NOMO-1 treated with dmso at 0.1 percent for 144 hours (cell line): ENCODE data around the gene TNFRSF8.
"Not testable (repeated sequence)": the region's sequence is repeated elsewhere in the genome, so short reads cannot be mapped to it uniquely, and the experiment has no call there.

ENCODE experiments used
- DNase-seq: peaks from one replicate; lab custom pipeline; 2025; ENCODE audit not compliant: unreplicated experiment; lab: John Stamatoyannopoulos, UW

The TNFRSF8 gene

GRCh38 chr1:12038356-12039163, 24.5 kb upstream of the TNFRSF8 start:
- no peak for DNase-seq

DNA sequence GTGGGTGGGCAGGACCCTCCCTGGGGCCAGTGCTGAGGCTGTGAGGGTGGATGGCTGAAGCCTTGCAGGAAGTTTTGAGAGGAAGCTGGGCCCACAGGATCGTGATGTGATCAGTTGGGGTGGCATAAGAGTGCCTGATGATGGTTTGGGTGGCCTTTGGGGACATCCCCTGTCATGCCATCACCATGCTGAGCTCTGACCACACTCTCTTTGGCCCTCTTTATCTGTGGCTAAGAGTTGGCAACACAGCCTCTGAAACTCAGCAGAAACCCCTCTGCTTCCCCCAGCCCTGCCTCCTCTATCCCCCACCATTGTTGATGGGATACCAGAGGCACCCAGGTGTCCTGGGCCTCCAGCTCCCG, 24.0 kb upstream of the TNFRSF8 start:
- DNase-seq: no peak

DNA sequence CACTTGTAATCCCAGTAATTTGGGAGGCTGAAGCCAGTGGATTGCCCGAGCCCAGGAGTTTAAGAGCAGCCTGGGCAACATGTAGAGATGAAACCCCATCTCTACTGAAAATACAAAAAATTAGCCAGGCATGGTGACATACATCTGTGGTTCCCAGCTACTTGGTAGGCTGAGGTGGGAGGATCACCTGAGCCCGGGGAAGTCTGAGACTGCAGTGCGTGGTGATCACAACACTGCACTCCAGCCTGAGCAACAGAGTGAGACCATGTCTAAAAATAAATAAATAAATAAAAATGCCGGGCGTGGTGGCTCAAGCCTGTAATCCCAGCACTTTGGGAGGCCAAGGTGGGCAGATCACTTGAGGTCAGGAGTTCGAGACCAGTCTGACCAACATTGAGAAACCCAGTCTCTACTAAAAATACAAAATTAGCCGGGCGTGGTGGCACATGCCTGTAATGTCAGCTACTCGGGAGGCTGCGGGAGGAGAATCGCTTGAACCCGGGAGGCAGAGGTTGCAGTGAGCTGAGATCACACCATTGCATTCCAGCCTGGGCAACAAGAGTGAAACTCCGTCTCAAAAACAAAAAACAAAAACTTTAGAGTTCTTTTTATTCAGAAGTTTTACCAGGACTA, 23.2 kb upstream of the TNFRSF8 start:
- DNase-seq: not testable (repeated sequence)

DNA sequence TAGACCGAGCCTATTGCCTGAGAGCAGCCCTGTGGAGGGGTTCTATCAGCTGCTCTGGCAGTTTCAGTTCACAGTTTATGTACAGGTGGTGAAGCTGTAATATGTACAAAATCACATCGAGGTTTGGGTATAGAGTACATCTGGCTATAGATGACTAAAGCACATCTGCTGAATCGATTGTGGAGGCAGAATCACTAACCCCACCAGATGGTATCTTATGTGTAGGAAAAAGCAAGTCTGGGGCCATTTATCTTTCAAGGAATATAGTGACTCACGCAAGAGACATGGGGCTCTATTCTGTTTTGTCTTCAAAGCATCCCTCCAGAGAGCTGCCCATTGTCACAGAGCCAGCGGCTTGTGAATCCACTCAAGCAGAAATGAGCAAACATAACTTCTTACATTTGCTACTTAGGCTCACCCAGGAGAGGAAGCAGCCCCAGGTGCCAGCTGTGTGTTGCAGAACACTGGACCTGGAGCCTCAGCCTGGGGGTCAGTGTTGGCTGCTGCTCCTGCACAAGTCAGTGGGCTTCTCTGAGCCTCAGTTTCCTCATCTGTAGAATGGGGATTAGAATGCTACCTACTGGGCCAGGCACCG, 22.5 kb upstream of the TNFRSF8 start:
- no peak for DNase-seq

GRCh38 chr1:12044187-12044877, 18.8 kb upstream of the TNFRSF8 start:
- DNase-seq: not testable (repeated sequence)

- DNase-seq: no peak
Observed at GRCh38 chr1:12046749-12047119, 16.4 kb upstream of the TNFRSF8 start.

DNA sequence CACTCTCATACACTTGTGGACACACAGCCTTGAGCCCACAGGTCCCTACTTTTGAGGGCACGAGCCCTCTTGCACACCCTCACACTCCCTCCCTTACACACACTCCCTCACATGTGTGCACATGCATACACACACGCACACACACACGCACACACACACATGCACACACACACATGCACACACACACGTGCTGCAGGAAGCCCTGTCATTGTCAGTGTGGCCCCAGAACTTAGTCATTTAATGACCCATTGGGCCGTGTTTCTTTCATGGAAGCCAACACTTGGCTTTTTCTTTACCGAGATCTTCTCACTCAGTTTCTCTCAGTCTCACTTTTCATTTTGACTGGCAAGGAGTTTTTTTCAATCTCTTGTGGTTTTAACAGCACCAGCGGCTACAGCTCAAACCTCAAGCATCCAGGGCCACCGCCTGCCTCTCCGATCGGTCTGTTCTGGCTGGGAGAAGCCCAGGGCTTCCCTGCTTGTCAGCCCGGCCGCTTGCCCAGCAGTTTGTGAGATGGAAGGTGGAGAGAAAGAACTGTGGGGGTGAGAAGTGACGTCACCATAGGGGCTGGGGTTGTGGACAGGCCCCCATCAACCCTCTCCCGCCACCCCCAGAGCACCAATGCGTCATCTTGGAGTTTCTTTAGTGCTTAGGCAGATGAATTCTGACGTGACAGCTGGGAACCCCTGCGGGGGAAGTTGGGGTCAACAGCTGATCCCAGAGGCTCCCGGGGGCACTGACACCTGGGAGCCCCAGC, 15.8 kb upstream of the TNFRSF8 start:
- DNase-seq: no peak

- no peak for DNase-seq
Observed at GRCh38 chr1:12048372-12048771, 14.7 kb upstream of the TNFRSF8 start.

DNA sequence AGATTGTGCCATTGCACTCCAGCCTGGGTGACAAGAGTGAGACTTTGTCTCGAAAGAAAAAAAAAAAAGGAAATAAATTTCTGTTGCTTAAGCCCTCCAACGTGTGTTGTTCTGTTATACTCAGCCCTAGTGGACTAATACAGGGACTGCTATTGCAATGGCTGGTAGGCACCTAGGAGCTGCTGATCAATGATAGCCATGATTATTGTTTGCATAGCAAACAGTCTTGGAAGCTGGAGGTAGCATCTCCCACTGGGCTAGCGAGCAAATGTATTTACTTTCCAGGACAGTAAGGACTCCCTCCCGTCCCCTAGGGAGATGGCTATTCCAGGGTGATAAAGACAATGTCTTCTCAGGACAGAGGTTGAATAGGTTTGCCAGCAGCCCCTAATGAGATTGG, 13.5 kb upstream of the TNFRSF8 start:
- DNase-seq: peak; percentile 24

DNA sequence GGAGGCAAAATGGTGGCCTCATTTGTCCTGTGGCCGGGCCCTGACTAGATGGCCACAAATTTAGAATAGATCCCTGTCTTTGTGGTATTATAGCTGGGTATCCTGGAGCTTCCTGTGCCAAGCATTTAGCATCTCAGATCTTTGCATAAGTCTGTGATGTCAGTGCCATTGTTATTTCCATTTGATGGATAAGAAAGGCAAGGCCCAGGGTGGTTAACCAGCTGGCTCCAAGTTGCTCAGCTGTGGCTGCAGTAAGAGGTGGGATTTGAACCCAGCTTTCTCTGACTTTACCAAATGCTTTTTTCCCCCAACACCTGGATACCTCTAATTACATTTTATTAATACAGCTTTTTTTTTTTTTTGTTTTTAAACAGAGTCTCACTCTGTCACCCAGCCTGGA, 11.7 kb upstream of the TNFRSF8 start:
- DNase-seq: no peak

GRCh38 chr1:12052008-12052573, 11.0 kb upstream of the TNFRSF8 start:
- DNase-seq: peak; percentile 67

- DNase-seq: no peak
Observed at GRCh38 chr1:12052997-12053686, 10.0 kb upstream of the TNFRSF8 start.

DNA sequence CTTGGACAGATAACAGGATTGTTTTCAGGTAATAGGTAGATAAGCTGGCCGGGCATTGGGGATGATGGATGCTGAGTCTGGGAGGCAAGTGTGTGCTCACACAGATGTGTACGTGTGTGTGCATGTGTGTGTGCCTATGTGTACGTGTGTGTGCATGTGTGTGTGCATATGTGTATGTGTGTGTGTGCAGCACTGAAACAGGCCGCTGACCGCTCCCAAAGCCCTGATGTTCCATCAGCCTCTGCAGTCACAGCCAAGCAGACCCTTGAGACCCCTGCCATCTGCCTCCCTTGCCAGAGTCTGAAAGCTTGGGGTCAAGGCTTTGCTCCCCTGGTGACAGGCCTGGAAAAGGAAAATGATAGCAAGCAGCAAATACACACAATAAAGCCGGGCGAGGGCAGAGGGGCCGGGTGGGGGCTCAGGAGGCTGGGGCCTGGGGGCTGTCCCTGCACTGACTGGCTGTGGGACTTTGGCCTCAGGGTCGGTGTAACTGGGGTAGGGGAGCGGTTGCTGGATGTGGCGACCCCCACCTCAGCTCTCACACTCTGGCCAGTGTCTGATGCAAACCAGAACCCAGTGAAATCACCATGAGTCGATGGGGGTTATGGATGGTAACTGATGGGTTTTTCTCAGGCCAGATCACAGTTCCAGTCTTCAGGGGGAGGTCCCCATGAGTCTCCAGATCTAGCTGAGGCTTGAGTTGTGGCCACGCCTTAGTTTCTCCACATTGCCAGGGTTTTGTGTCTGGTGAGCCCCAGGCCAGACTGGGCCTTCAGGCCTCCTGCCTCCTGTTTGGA, 9.2 kb upstream of the TNFRSF8 start:
- DNase-seq: no peak

GRCh38 chr1:12055259-12055658, 7.8 kb upstream of the TNFRSF8 start:
- DNase-seq: no peak

GRCh38 chr1:12056331-12056841, 6.7 kb upstream of the TNFRSF8 start:
- DNase-seq: no peak

GRCh38 chr1:12057382-12057781, 5.7 kb upstream of the TNFRSF8 start:
- DNase-seq: no peak

DNA sequence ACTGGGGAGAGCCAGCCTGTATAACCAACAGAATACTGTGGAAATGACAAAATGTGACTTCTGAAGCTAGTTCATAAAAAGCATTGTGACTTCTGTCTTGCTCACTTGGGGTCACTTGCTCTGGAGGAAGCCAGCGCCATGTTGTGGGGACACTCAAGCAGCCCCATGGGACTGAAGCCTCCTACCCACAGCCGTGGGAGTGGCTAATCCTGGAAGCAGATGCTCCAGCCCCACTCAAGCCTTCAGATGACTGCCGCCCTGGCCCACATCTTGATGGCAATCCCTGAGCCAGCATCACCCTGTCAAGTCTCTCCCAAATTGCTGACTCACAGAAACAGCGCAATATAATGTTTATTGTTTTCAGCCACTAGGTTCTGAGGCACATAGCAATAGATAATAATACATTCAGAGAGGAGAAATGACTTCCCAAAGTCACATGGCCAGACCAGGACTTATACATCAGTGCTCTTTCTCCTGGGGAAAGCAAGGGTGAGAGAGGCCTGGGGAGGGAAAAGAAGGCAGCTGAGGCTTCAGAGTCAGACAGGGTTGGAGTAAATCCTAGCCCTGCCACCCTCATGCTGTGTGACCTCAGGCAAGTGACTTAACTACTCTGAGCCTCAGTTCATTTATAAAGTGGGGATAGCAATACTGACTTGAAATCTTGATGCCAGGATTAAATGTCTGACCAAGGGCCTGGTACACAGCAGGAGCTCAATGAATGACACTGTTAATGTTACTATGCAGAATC, 5.0 kb upstream of the TNFRSF8 start:
- DNase-seq: no peak

- DNase-seq: no peak
Observed at GRCh38 chr1:12059226-12059625, 3.9 kb upstream of the TNFRSF8 start.
